ENCODE measurements around the gene CASP2. TPM values are rescaled to one million over a fixed set of nuclear protein-coding genes. Genes with fewer than 3 reads are reported as not detected.
A peak's percentile ranks its signal among the peaks of the same experiment; 100 is the strongest.

CASP2 gene
- total RNA-seq, 2 donors from 2014 or later = 5.2 to 7.6 TPM

DNA sequence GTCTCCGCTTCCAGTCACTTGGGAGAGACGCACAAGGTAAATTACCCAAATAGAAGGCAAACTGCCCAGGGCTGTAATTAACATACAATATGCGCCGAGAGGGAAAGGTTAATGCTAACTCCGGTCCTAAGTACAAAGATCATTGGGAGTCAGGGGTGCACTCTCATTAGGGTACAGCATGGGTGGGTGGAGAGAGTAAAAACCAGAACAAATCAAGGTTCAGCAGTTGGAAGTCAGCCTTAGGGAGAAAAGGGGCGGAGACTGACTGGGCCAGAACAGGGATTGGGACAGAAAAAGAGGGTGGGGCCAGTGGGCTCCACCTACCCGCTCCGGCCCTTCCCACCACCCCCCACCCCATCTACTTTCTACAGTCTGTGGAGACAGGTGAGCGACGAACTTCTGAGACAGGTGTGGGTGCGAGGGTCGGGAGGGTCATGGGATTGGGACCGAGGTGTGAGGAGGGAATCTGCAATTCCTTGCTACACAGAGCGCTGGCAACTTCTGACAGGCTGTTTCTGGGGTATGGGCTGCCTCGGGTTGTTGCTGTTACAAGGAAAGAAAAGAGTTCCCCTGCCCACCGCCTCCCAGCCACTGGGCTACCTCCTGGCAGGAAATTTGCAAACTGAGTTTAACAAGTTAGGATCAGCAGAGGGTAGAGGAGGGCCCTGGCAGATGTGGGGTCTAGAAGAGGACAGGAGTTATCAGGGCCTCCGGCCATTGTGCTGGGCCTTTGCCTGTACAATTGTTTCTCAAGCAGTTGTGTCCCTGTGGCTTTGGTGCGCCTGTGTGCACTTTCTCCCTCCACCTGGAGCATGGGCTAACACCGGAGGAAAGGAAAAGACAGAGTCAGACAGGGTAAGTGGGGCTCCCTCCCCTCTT is 3.3 kb upstream of the CASP2 start, which contains the start of gene TMEM139:
Gene TMEM139, plus strand, starts transcription at position 368 of the 879 bp plus-strand sequence. CDS start 1,000 bp downstream, outside the sequence.
- DNase-seq (ENCODE audit: low spot score) = no peak
- Histone ChIP-seq H3K4me3 (peak within 1 kb of the TSS; percentile 26 to 37), H3K9me3 (no peaks in the 10 kb centered on the region), H3K4me1 (peaks cover 0 to 32% of the 10 kb centered on the region in 2 donors), H3K36me3 (no peaks in the 10 kb centered on the region), H3K27me3 (no peaks in the 10 kb centered on the region), H3K27ac (peak within 1 kb of the TSS in 1 of 2 donors; percentile 69)
- TF ChIP-seq, protein P1, sequence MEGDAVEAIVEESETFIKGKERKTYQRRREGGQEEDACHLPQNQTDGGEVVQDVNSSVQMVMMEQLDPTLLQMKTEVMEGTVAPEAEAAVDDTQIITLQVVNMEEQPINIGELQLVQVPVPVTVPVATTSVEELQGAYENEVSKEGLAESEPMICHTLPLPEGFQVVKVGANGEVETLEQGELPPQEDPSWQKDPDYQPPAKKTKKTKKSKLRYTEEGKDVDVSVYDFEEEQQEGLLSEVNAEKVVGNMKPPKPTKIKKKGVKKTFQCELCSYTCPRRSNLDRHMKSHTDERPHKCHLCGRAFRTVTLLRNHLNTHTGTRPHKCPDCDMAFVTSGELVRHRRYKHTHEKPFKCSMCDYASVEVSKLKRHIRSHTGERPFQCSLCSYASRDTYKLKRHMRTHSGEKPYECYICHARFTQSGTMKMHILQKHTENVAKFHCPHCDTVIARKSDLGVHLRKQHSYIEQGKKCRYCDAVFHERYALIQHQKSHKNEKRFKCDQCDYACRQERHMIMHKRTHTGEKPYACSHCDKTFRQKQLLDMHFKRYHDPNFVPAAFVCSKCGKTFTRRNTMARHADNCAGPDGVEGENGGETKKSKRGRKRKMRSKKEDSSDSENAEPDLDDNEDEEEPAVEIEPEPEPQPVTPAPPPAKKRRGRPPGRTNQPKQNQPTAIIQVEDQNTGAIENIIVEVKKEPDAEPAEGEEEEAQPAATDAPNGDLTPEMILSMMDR (IDR thresholded peaks at IDR 0.05) = no peak

DNA sequence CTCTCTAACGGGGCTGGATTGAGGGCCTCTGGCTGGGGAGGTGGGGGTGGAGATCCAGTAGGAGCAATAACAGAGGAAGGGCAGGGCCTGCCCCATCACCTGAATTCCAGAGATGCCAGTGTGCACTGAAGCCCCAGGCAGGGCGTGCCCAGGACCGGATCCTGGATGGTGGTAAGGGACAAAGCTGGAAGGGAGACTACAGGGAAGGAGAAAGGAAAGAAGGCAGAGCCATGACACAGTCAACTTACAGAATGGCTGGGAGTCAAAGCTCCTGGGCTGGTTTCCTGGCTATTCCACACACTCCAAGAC is 2.7 kb upstream of the CASP2 start:
- H3K4me1 ChIP-seq = peaks cover 0 to 33% of the 10 kb centered on the region in 2 donors

DNA sequence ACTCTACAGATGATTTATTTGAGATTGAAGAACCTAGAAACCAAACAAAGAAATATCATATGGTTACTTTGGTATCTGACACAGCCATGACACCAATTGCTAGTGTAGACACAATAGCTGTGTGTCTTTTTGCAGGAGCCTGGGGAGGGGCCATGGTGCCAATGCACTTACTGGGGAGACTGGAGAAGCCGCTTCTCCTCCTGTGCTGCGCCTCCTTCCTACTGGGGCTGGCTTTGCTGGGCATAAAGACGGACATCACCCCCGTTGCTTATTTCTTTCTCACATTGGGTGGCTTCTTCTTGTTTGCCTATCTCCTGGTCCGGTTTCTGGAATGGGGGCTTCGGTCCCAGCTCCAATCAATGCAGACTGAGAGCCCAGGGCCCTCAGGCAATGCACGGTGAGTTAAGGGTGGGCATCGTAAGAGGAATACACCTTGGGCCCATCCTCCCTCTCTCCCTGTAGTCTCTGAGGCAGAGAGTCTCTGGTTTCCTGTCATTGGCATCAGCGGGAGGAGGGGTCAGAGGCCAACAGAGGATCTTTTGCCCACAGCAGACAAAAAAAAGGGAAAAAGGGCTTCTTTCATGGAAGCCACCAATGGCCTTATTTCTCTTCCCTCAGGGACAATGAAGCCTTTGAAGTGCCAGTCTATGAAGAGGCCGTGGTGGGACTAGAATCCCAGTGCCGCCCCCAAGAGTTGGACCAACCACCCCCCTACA is 2.2 kb upstream of the CASP2 start:
- Histone ChIP-seq H3K27ac (peak overlapping the region; percentile 13 to 69), H3K27me3 (no peaks in the 10 kb centered on the region), H3K4me3 (no peak overlapping the region), H3K4me1 (peaks cover 0 to 38% of the 10 kb centered on the region in 2 donors), H3K36me3 (no peaks in the 10 kb centered on the region), H3K9me3 (no peaks in the 10 kb centered on the region)
- TF ChIP-seq, protein P1 (IDR thresholded peaks at IDR 0.05) = no peak
- no peak for DNase-seq (ENCODE audit: low spot score)

More for the DNA sequence above, 2.7 kb upstream of the CASP2 start:
- H3K36me3 ChIP-seq = no peaks in the 10 kb centered on the region
- no peak for DNase-seq (ENCODE audit: low spot score)
- TF ChIP-seq, protein P1 (IDR thresholded peaks at IDR 0.05) = no peak
- H3K9me3 ChIP-seq = no peaks in the 10 kb centered on the region
- H3K4me3 ChIP-seq = peak overlapping the region; percentile 26 to 37
- H3K27ac ChIP-seq = peak overlapping the region in 1 of 2 donors; percentile 69
- no peaks in the 10 kb centered on the region for H3K27me3 ChIP-seq

DNA sequence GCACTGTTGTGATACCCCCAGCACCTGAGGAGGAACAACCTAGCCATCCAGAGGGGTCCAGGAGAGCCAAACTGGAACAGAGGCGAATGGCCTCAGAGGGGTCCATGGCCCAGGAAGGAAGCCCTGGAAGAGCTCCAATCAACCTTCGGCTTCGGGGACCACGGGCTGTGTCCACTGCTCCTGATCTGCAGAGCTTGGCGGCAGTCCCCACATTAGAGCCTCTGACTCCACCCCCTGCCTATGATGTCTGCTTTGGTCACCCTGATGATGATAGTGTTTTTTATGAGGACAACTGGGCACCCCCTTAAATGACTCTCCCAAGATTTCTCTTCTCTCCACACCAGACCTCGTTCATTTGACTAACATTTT is 1.6 kb upstream of the CASP2 start:
- H3K36me3 ChIP-seq = no peaks in the 10 kb centered on the region
- H3K27me3 ChIP-seq = no peaks in the 10 kb centered on the region
- H3K4me1 ChIP-seq = peaks cover 0 to 42% of the 10 kb centered on the region in 2 donors
- H3K4me3 ChIP-seq = no peak overlapping the region
- DNase-seq (ENCODE audit: low spot score) = no peak
- H3K27ac ChIP-seq = peak overlapping the region in 1 of 2 donors; percentile 13
- no peaks in the 10 kb centered on the region for H3K9me3 ChIP-seq
- TF ChIP-seq, protein P1 (IDR thresholded peaks at IDR 0.05) = no peak

DNA sequence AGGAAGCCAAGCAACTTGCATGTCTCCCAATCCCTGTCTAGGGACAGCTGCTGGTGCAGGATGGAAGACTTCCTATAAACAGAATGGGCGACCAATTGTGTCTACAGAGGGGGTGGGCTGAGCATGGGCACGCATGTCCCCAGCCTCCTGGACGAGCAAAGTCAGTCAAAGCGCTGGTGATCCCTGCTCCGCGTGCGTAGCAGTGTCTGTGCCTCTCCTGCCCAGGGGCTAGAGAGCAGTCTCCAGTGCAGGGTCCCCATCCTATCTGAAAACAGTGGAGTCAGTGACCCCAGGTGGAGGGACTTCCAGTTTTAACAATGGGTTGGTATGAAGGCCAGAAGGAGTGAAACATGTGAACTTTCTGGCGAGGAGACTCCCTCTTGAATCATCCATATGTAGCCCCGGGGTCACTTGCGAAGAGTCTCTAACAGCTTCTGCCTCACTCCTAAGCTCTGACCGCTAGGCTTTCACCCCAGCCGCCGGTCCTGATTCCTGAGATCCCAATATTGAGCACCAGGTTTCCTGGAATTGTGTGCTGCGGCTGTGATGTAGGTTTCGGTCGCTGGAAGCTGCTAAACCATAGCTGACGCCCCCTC is 714 bp upstream of the CASP2 start:
- Histone ChIP-seq H3K4me3 (peak overlapping the region; percentile 93 to 94), H3K4me1 (peaks cover 0 to 42% of the 10 kb centered on the region in 2 donors), H3K27me3 (no peaks in the 10 kb centered on the region), H3K36me3 (peaks cover 5% of the 10 kb centered on the region), H3K9me3 (no peaks in the 10 kb centered on the region), H3K27ac (peak overlapping the region; percentile 87 to 90)
- no peak for DNase-seq (ENCODE audit: low spot score)
- TF ChIP-seq, protein P1 (IDR thresholded peaks at IDR 0.05) = no peak
